Measurements from ENCODE around the gene BCAS3.

- no peak for TF ChIP-seq EZH2phosphoT487 (IDR thresholded peaks at IDR 0.05; ENCODE audit: insufficient read depth, low read depth)
- no peak for TF ChIP-seq EZH2 (IDR thresholded peaks at IDR 0.05; ENCODE audit: insufficient read depth, poor library complexity, severe bottlenecking)
These were observed 721.7 kb downstream of the BCAS3 start, which contains the start of gene TBX2 for GRCh38 chr17:61399131-61400065.
